ENCODE results near the gene FIGNL1.

FIGNL1 gene

GRCh38 chr7:50479743-50480517 is 29.8 kb upstream of the FIGNL1 start:
- DNase-seq (ENCODE audit: low spot score in 2 of 2) (no peak), ATAC-seq (replicated peaks; ENCODE audit: extremely low read depth, poor library complexity, severe bottlenecking) (no peak)
- H3K27ac Mint-ChIP-seq (ENCODE audit: low read depth) = no peak overlapping the region
- H3K36me3 Mint-ChIP-seq (ENCODE audit: insufficient read depth) = no peaks in the 10 kb centered on the region
- H3K27me3 Mint-ChIP-seq = peaks cover 40% of the 10 kb centered on the region
- no peaks in the 10 kb centered on the region for H3K9me3 Mint-ChIP-seq
- no peaks in the 10 kb centered on the region for H3K4me1 Mint-ChIP-seq
- H3K4me3 Mint-ChIP-seq = no peak overlapping the region

- Mint-ChIP-seq H3K36me3 (ENCODE audit: insufficient read depth) (no peaks in the 10 kb centered on the region), H3K27me3 (peaks cover 36% of the 10 kb centered on the region), H3K4me3 (no peak overlapping the region), H3K4me1 (no peaks in the 10 kb centered on the region), H3K27ac (ENCODE audit: low read depth) (no peak overlapping the region), H3K9me3 (no peaks in the 10 kb centered on the region)
- DNase-seq (ENCODE audit: low spot score in 2 of 2) (no peak), ATAC-seq (replicated peaks; ENCODE audit: extremely low read depth, poor library complexity, severe bottlenecking) (no peak)
Observed at GRCh38 chr7:50477640-50478039, 27.5 kb upstream of the FIGNL1 start.

GRCh38 chr7:50476953-50477625 is 26.9 kb upstream of the FIGNL1 start:
- peaks cover 36% of the 10 kb centered on the region for H3K27me3 Mint-ChIP-seq
- H3K4me1 Mint-ChIP-seq = no peaks in the 10 kb centered on the region
- DNase-seq (ENCODE audit: low spot score in 2 of 2) = no peak
- no peak for ATAC-seq (replicated peaks; ENCODE audit: extremely low read depth, poor library complexity, severe bottlenecking)
- no peaks in the 10 kb centered on the region for H3K36me3 Mint-ChIP-seq (ENCODE audit: insufficient read depth)
- no peak overlapping the region for H3K27ac Mint-ChIP-seq (ENCODE audit: low read depth)
- H3K4me3 Mint-ChIP-seq = no peak overlapping the region
- no peaks in the 10 kb centered on the region for H3K9me3 Mint-ChIP-seq

- Mint-ChIP-seq H3K9me3 (no peaks in the 10 kb centered on the region), H3K27ac (ENCODE audit: low read depth) (no peak overlapping the region), H3K4me3 (no peak overlapping the region), H3K4me1 (no peaks in the 10 kb centered on the region), H3K36me3 (ENCODE audit: insufficient read depth) (no peaks in the 10 kb centered on the region), H3K27me3 (peaks cover 35% of the 10 kb centered on the region)
- no peak for DNase-seq (ENCODE audit: low spot score in 2 of 2)
- ATAC-seq (replicated peaks; ENCODE audit: extremely low read depth, poor library complexity, severe bottlenecking) = no peak
Observed at GRCh38 chr7:50475340-50475739, 25.2 kb upstream of the FIGNL1 start.

GRCh38 chr7:50474382-50475160 is 24.4 kb upstream of the FIGNL1 start:
- Mint-ChIP-seq H3K4me1 (no peaks in the 10 kb centered on the region), H3K9me3 (no peaks in the 10 kb centered on the region), H3K4me3 (no peak overlapping the region), H3K27ac (ENCODE audit: low read depth) (no peak overlapping the region), H3K27me3 (peaks cover 28% of the 10 kb centered on the region), H3K36me3 (ENCODE audit: insufficient read depth) (no peaks in the 10 kb centered on the region)
- DNase-seq (ENCODE audit: low spot score in 2 of 2) (no peak), ATAC-seq (replicated peaks; ENCODE audit: extremely low read depth, poor library complexity, severe bottlenecking) (no peak)

GRCh38 chr7:50473531-50473930 is 23.4 kb upstream of the FIGNL1 start:
- ATAC-seq (replicated peaks; ENCODE audit: extremely low read depth, poor library complexity, severe bottlenecking) = no peak
- no peaks in the 10 kb centered on the region for H3K4me1 Mint-ChIP-seq
- H3K27me3 Mint-ChIP-seq = peaks cover 20% of the 10 kb centered on the region
- no peaks in the 10 kb centered on the region for H3K36me3 Mint-ChIP-seq (ENCODE audit: insufficient read depth)
- no peak for DNase-seq (ENCODE audit: low spot score in 2 of 2)
- no peak overlapping the region for H3K4me3 Mint-ChIP-seq
- H3K27ac Mint-ChIP-seq (ENCODE audit: low read depth) = no peak overlapping the region
- H3K9me3 Mint-ChIP-seq = no peaks in the 10 kb centered on the region

GRCh38 chr7:50472427-50472826 is 22.3 kb upstream of the FIGNL1 start:
- no peak for ATAC-seq (replicated peaks; ENCODE audit: extremely low read depth, poor library complexity, severe bottlenecking)
- H3K4me1 Mint-ChIP-seq = peaks cover 9% of the 10 kb centered on the region
- peaks cover 20% of the 10 kb centered on the region for H3K27me3 Mint-ChIP-seq
- no peaks in the 10 kb centered on the region for H3K36me3 Mint-ChIP-seq (ENCODE audit: insufficient read depth)
- no peaks in the 10 kb centered on the region for H3K9me3 Mint-ChIP-seq
- H3K27ac Mint-ChIP-seq (ENCODE audit: low read depth) = no peak overlapping the region
- no peak for DNase-seq (ENCODE audit: low spot score in 2 of 2)
- no peak overlapping the region for H3K4me3 Mint-ChIP-seq

GRCh38 chr7:50471970-50472369 is 21.8 kb upstream of the FIGNL1 start:
- Mint-ChIP-seq H3K9me3 (no peaks in the 10 kb centered on the region), H3K27me3 (peaks cover 20% of the 10 kb centered on the region), H3K4me1 (peaks cover 12% of the 10 kb centered on the region), H3K4me3 (no peak overlapping the region), H3K36me3 (ENCODE audit: insufficient read depth) (no peaks in the 10 kb centered on the region), H3K27ac (ENCODE audit: low read depth) (no peak overlapping the region)
- ATAC-seq (replicated peaks; ENCODE audit: extremely low read depth, poor library complexity, severe bottlenecking) (no peak), DNase-seq (ENCODE audit: low spot score in 2 of 2) (no peak)

- no peak for DNase-seq (ENCODE audit: low spot score in 2 of 2)
- H3K4me1 Mint-ChIP-seq = peaks cover 12% of the 10 kb centered on the region
- no peak overlapping the region for H3K27ac Mint-ChIP-seq (ENCODE audit: low read depth)
- ATAC-seq (replicated peaks; ENCODE audit: extremely low read depth, poor library complexity, severe bottlenecking) = no peak
- no peaks in the 10 kb centered on the region for H3K9me3 Mint-ChIP-seq
- H3K36me3 Mint-ChIP-seq (ENCODE audit: insufficient read depth) = no peaks in the 10 kb centered on the region
- H3K4me3 Mint-ChIP-seq = no peak overlapping the region
- H3K27me3 Mint-ChIP-seq = peaks cover 9% of the 10 kb centered on the region
Observed at GRCh38 chr7:50470250-50471163, 20.4 kb upstream of the FIGNL1 start.

GRCh38 chr7:50469181-50469580 is 19.0 kb upstream of the FIGNL1 start:
- Mint-ChIP-seq H3K4me3 (no peak overlapping the region), H3K36me3 (ENCODE audit: insufficient read depth) (no peaks in the 10 kb centered on the region), H3K9me3 (no peaks in the 10 kb centered on the region), H3K27me3 (peaks cover 9% of the 10 kb centered on the region), H3K27ac (ENCODE audit: low read depth) (no peak overlapping the region), H3K4me1 (peaks cover 12% of the 10 kb centered on the region)
- DNase-seq (ENCODE audit: low spot score in 2 of 2) (no peak), ATAC-seq (replicated peaks; ENCODE audit: extremely low read depth, poor library complexity, severe bottlenecking) (no peak)

GRCh38 chr7:50467817-50468610 is 17.9 kb upstream of the FIGNL1 start:
- Mint-ChIP-seq H3K27ac (ENCODE audit: low read depth) (no peak overlapping the region), H3K36me3 (ENCODE audit: insufficient read depth) (no peaks in the 10 kb centered on the region), H3K27me3 (no peaks in the 10 kb centered on the region), H3K4me1 (peaks cover 12% of the 10 kb centered on the region), H3K4me3 (peak overlapping the region; percentile 45), H3K9me3 (no peaks in the 10 kb centered on the region)
- DNase-seq (ENCODE audit: low spot score in 2 of 2) (peak; percentile 59 to 65), ATAC-seq (replicated peaks; ENCODE audit: extremely low read depth, poor library complexity, severe bottlenecking) (peak; percentile 92)

Measured in central memory CD8-positive, alpha-beta T cell (primary cell).